Measurements from ENCODE around the gene LSR. TPM values are rescaled to one million over a fixed set of nuclear protein-coding genes. Genes with fewer than 3 reads are reported as not detected.

The LSR gene
- total RNA-seq, 1 experiment from 2014 or later = 211 TPM

DNA sequence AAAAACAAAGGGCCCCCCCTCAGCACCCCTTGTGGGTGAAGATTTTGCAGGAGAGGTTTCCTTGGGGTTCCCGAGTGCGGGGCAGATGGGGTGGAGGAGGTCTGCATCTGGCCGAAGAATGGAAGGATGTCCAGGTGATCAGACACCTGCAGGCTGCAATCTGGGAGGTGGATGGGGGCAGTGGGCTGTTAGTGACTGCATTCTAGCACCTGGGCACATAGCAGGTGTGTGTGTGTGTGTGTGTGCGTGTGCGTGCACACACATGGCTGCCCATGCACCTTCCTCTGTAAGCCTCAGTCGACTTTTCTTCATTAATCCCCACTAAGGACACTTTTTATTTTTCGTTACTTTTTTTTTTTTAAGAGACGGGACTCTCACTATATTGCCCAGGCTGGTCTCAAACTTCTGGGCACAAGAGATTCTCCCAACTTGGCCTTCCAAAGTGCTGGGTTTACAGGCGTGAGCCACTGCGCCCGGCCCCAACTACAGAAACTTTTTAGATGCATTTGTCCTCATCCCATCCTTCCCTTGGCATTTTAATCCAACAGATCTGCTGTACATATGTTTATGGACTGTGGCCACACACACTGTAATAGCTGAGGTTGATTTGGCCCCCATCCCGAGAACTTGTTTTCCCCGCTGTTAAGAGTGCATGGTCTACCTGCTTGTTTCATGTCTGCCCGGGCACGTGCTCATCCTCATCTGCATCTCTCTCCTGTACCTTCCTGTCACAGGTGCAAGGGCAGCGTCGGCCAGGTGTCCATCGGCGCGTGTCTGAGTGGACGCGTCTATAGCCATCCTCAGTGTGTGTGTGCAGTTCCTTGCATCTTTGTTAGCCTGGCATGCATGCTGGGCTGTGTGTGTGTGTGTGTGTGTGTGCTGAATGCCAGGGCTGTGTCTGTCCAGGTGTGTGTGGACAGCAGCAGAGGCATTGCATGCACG lies 43.9 kb downstream of the LSR start:
- no TSS peak for BruUV-seq (replicated peaks)
- POLR2A ChIA-PET = no interaction called here
- H3K4me2 ChIP-seq (ENCODE audit: low read length) = no peak overlapping the region
- no peak overlapping the region for H3K9ac ChIP-seq (ENCODE audit: low read length)
- H3K4me3 ChIP-seq (replicated peaks in 1 of 2; ENCODE audit: low read depth in 1 of 2, low read length in 2 of 2) = no peak overlapping the region
- ATAC-seq (no peak), DNase-seq (ENCODE audit: low read depth, low spot score) (no peak)
- no peaks in the 10 kb centered on the region for H3K79me2 ChIP-seq (ENCODE audit: insufficient read depth, low read length)
- RAD21 ChIA-PET (ENCODE audit: low non-redundant PET in 1 of 2, low total read pairs in 2 of 2, uncharacterized antibody in 2 of 2, unreplicated experiment in 2 of 2) = no interaction called here
- no peaks in the 10 kb centered on the region for H4K20me1 ChIP-seq (ENCODE audit: insufficient read depth)
- no peak for TF ChIP-seq CEBPB (IDR thresholded peaks at IDR 0.05; ENCODE audit: low read depth)
- TF ChIP-seq ZFX (IDR thresholded peaks at IDR 0.05) = no peak
- no peak for TF ChIP-seq FOSL1 (IDR thresholded peaks at IDR 0.05; ENCODE audit: low read depth)
- no peak for TF ChIP-seq EGR1 (IDR thresholded peaks at IDR 0.05; ENCODE audit: low read depth)
- TF ChIP-seq, protein P1, sequence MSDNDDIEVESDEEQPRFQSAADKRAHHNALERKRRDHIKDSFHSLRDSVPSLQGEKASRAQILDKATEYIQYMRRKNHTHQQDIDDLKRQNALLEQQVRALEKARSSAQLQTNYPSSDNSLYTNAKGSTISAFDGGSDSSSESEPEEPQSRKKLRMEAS (IDR thresholded peaks at IDR 0.05) = no peak
- TF ChIP-seq RAD21 (IDR thresholded peaks at IDR 0.05; ENCODE audit: low read depth) = no peak
- TF ChIP-seq POLR2AphosphoS5 (IDR thresholded peaks at IDR 0.05; ENCODE audit: low read depth, low read length) = no peak
- no peak for TF ChIP-seq JUND (IDR thresholded peaks at IDR 0.05)
- TF ChIP-seq SP1 (IDR thresholded peaks at IDR 0.05; ENCODE audit: low read depth) = no peak
- TF ChIP-seq ZNF274 (IDR thresholded peaks at IDR 0.05; ENCODE audit: low read depth, low read length) = no peak
- no peak for TF ChIP-seq CBX3 (IDR thresholded peaks at IDR 0.05; ENCODE audit: low read depth)
- TF ChIP-seq SIN3A (IDR thresholded peaks at IDR 0.05; ENCODE audit: low read depth) = no peak
- TF ChIP-seq YY1 (IDR thresholded peaks at IDR 0.05; ENCODE audit: extremely low read depth, insufficient replicate concordance, low read depth, low read length) = no peak
- no peak for TF ChIP-seq SRF (IDR thresholded peaks at IDR 0.05; ENCODE audit: low read depth)
- no peak for TF ChIP-seq ELF1 (IDR thresholded peaks at IDR 0.05; ENCODE audit: borderline replicate concordance, low read depth)
- no peaks in the 10 kb centered on the region for H3K27me3 ChIP-seq (ENCODE audit: insufficient read depth, low read length)
- no peak overlapping the region for H3K27ac ChIP-seq (ENCODE audit: low read depth, low read length)
- H3K9me2 ChIP-seq (ENCODE audit: insufficient read depth) = no peaks in the 10 kb centered on the region
- CTCF ChIA-PET = no interaction called here
- H3K9me3 ChIP-seq (ENCODE audit: control insufficient read depth in 1 of 2, insufficient read depth in 1 of 2, low read depth in 1 of 2, low read length in 2 of 2) = peaks cover 0 to under 1% of the 10 kb centered on the region in 2 experiments; a peak in 1 of 4 replicates
- peaks cover 0 to 7% of the 10 kb centered on the region in 2 experiments; a peak in 1 of 4 replicates for H3K4me1 ChIP-seq (ENCODE audit: control insufficient read depth in 1 of 2, insufficient read depth in 2 of 2, low read length in 2 of 2)
- H3K36me3 ChIP-seq (ENCODE audit: control insufficient read depth in 1 of 2, insufficient read depth in 2 of 2, low read length in 2 of 2) = no peaks in the 10 kb centered on the region
- intact Hi-C loops (cut with micrococcal nuclease) = no loop called here
- no peak overlapping the region for H2AFZ ChIP-seq (ENCODE audit: low read depth, low read length, poor library complexity, severe bottlenecking)
